ENCODE measurements around the gene FPR2.
"Not testable (repeated sequence)": the region's sequence is repeated elsewhere in the genome, so short reads cannot be mapped to it uniquely, and the experiment has no call there.

FPR2 gene

DNA sequence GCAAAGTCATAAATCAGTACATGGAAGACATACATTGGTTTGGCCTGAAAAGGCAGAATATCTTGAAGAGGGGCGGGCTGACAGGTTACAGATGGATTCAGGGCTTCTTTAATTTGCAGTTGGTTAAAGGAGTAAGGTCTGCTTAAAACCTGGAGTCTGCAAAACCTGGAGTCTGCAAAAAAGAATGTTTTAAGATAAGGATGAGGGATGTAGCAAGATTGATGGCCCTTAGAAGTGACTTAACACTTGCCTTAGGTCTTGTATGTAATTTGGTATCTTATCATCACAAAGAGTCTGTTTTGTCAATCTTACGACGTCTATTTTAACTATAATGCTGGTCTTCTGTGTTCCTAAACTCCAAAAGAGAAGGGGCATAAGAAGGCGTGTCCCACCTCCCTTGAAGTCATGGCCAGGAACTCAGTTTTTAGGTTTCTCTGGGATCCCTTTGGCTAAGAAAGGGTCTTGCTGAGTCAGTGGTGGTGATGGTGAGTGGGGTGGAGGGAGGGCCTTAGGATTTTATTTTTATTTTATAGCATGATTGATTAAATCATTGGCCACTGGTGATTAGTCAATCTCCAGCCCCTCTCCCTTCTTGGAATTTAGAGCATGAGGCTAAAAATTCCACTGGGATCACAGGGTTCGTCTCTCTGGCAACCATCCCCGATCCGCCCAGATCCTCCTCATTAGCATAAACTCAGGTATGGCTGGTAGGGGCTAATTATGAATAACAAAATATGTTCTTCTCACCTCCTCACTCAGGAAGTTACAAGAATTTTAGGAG lies 27.0 kb upstream of the FPR2 start:
- H3K27ac Mint-ChIP-seq, result no peak overlapping the region
- peaks cover 3% of the 10 kb centered on the region for H3K36me3 Mint-ChIP-seq
- H3K4me3 Mint-ChIP-seq, result no peak overlapping the region
- H3K9me3 Mint-ChIP-seq, result peaks cover 2% of the 10 kb centered on the region
- no peaks in the 10 kb centered on the region for H3K4me1 Mint-ChIP-seq
- H3K27me3 Mint-ChIP-seq, result peaks cover 10% of the 10 kb centered on the region

DNA sequence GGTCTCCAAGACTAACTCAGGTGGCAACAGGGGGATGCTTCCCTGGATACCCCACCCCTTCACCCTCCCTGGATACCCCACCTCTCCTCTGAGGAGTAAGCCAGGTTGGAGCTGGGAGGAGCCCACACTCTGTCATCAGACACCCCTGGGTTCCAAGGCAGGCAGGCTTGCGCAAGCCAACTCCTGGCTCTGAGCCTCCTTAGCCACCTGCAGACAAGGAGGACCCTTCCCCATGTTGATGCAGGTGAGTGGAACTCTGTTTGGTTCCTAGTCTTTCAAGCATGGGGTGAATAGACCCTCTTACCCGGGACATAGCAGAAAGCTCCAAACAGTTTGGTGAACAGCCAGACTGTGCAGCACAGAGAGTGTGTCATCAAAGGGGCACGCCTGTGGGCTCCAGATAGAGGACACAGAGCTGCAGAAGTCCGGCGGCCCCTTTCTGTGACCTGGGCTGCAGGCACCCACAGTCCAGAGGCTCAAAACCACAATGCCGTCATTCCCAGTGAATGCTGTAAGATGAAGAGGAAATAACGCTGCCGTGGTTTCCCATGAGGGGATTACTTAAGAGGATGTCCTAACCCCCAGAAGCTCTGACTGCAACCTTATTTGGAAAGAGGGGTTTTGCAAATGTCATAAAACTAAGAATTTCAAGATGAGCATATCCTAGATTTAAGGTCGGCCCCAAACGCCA lies 25.1 kb upstream of the FPR2 start:
- Mint-ChIP-seq H3K4me1 (no peaks in the 10 kb centered on the region), H3K36me3 (peaks cover 2% of the 10 kb centered on the region), H3K27me3 (peaks cover 10% of the 10 kb centered on the region), H3K9me3 (no peaks in the 10 kb centered on the region), H3K27ac (no peak overlapping the region), H3K4me3 (no peak overlapping the region)

DNA sequence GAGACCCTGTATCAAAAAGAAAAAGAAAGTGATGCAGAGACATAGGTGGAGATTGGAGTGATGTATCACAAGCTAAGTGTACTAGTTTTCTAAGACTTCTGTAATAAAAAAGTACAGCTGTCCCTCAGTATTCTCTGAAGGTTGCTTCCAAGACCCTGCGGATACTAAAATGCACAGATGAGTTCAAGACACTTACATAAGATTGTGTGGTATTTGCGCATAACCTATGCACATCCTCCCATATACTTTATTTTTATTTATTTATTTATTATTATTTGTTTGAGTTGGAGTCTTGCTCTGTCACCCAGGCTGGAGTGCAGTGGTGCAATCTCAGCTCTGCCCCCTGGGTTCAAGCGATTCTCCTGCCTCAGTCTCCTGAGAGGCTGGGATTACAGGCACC lies 23.6 kb upstream of the FPR2 start:
- Mint-ChIP-seq H3K27me3 (peaks cover 6% of the 10 kb centered on the region), H3K4me1 (no peaks in the 10 kb centered on the region), H3K27ac (no peak overlapping the region), H3K4me3 (no peak overlapping the region), H3K36me3 (no peaks in the 10 kb centered on the region), H3K9me3 (no peaks in the 10 kb centered on the region)

DNA sequence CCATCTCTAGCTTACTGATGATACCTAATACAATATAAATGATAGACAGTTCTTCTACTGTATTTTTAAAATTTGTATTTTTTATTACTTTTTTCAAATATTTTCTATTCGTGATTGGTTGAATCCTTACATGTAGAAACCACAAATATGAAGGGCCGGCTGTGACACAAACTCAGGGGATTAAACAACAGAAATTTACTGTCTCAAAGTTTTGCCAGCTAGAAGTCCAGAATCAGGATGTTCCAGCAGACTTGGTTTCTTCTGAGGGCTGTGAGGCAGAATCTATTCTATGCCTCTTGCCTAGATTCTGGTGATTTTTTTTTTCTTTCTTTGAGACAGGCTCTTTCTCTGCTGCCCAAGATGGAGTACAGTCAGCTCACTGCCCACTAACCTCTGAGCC lies 23.1 kb upstream of the FPR2 start:
- Mint-ChIP-seq H3K4me3 (no peak overlapping the region), H3K4me1 (no peaks in the 10 kb centered on the region), H3K27ac (no peak overlapping the region), H3K36me3 (no peaks in the 10 kb centered on the region), H3K9me3 (no peaks in the 10 kb centered on the region), H3K27me3 (peaks cover 4% of the 10 kb centered on the region)

DNA sequence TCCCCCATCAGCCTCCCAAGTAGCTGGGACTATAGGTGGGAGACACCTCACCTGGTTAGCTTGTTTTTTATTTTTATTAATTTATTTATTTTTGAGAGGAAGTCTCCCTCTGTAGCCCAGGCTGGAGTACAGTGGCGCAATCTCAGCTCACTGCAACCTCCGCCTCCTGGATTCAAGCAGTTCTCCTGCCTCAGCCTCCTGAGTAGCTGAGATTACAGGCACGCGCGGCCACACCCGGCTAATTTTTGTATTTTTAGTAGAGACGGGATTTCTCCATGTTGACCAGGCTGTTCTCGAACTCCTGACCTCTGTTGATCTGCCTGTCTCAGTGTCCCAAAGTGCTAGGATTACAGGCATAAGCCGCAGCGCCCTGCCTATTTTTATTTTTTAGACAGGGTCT lies 22.5 kb upstream of the FPR2 start:
- H3K4me1 Mint-ChIP-seq, H3K36me3 Mint-ChIP-seq, H3K27ac Mint-ChIP-seq, H3K4me3 Mint-ChIP-seq, H3K9me3 Mint-ChIP-seq, H3K27me3 Mint-ChIP-seq: not testable (repeated sequence)

DNA sequence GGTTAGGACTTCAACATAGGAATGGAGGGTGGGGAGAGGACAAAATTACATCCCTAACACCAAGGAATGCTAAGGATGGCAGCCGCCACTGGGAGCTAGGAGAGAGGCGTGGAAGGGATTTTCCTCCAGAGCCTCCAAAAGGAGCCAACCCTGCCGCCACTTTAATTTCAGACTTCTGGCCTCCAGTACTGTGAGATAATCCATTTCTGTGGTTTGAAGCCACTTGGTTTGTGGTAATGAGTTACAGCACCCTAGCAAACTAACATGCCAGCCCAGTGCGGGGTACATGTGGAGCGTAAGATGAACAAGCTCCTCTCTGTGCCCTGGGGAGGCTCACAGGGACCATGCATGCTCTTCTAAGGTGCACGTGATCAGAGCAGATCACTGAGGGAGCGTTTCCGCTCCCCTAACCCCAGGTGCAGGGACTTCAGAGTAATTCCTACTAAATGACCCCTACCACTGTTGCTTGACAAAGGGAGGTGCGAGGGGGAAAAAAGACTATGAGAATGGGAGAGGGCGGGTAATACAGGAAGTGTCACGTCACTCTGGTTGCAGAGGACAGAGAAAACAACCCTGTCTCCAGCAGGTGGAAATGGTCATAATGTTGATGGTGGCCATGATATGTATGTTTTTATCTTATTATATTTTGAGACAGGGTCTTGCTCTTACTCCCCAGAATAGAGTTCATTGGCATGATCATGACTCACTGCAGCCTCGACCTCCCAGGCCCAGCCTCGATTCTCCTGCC lies 21.3 kb upstream of the FPR2 start:
- H3K9me3 Mint-ChIP-seq, result no peaks in the 10 kb centered on the region
- peaks cover 6% of the 10 kb centered on the region for H3K27me3 Mint-ChIP-seq
- H3K27ac Mint-ChIP-seq, result no peak overlapping the region

DNA sequence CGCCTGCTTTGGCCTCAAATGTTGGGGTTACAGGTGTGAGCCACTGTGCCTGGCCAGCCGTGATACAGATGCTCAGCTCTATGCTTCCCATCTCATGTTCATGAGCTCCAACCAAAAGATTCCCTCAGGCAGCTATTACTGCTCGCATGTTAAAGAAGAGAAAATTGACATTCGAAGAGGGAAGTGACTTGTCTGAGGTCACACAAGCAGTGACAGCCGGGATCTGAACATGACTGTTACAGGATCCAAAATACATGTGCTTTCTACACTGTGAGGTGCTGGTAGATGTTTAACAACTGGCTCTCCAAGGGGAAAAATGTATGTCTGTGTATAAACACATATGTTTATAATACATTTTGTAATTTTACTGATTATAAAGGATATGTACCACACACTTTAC lies 20.6 kb upstream of the FPR2 start:
- no peaks in the 10 kb centered on the region for H3K36me3 Mint-ChIP-seq
- H3K4me3 Mint-ChIP-seq, result no peak overlapping the region
- no peak overlapping the region for H3K27ac Mint-ChIP-seq
- H3K9me3 Mint-ChIP-seq, result no peaks in the 10 kb centered on the region
- H3K4me1 Mint-ChIP-seq, result no peaks in the 10 kb centered on the region
- H3K27me3 Mint-ChIP-seq, result peaks cover 5% of the 10 kb centered on the region

More for the DNA sequence above, 21.3 kb upstream of the FPR2 start:
- no peaks in the 10 kb centered on the region for H3K4me1 Mint-ChIP-seq
- H3K4me3 Mint-ChIP-seq, result no peak overlapping the region
- H3K36me3 Mint-ChIP-seq, result no peaks in the 10 kb centered on the region

DNA sequence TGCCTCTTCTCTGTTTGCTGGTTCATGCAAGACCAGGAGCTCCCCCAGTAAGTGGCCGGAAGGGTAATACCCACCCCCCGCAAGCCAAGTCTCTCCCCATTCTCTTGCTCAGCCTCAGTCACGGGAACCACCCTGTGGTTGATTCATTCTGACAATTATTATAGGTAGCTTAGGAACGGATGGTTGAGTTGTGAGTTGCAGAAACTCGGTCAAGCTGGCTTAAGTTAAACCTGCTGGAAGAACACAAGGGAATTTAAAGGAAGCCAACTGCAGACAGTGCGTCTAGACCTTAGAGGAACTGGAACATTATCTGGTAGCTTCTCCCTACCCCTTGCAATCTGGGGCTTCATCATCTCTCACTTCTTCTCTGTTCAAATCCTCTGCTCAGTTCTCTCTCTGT lies 18.2 kb upstream of the FPR2 start:
- Mint-ChIP-seq H3K4me1 (no peaks in the 10 kb centered on the region), H3K27me3 (peaks cover 6% of the 10 kb centered on the region), H3K4me3 (no peak overlapping the region), H3K27ac (no peak overlapping the region), H3K9me3 (no peaks in the 10 kb centered on the region), H3K36me3 (no peaks in the 10 kb centered on the region)

DNA sequence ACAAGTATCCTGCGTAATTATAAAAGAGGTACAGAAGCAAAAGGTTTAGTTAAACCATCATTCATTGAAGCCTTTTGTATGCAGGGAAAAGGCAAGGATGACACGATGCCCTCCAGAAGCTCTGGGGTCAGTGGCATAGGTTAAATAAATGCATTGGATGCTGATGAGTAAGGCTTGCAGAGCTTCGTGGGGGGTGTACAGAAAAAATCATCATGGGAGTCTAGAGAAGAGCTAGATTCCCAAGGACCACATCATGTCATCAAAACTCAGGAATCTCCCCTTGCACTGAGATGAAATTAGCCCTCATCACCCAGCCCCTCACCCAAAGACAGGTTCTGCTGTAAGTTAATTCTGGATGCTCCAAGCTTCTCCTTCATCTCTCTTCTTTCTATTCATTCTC lies 17.6 kb upstream of the FPR2 start:
- Mint-ChIP-seq H3K27ac (no peak overlapping the region), H3K36me3 (no peaks in the 10 kb centered on the region), H3K9me3 (no peaks in the 10 kb centered on the region), H3K4me3 (no peak overlapping the region), H3K4me1 (no peaks in the 10 kb centered on the region), H3K27me3 (peaks cover 6% of the 10 kb centered on the region)

DNA sequence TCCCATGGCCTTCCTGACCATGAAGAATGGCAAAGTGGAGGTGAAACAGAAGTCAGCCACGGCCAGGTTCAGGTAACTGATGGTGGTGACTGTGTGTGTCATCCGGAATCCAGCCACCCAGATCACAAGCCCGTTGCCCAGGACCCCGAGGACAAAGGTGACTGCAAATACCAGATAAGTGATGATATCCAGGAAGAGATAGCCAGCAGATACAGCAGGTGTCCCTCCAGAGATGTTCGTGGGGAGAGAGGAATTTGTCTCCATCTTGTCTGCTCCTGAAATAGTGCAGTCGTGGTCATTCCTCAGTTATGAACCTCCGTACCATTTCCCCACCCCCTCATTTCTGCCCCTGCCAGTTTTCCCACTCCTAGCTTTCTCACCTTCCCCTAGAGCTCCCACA lies 14.2 kb upstream of the FPR2 start:
- no peak overlapping the region for H3K4me3 Mint-ChIP-seq
- no peaks in the 10 kb centered on the region for H3K4me1 Mint-ChIP-seq
- peaks cover 8% of the 10 kb centered on the region for H3K27me3 Mint-ChIP-seq
- peaks cover 1% of the 10 kb centered on the region for H3K36me3 Mint-ChIP-seq
- H3K9me3 Mint-ChIP-seq, result no peaks in the 10 kb centered on the region
- no peak overlapping the region for H3K27ac Mint-ChIP-seq

DNA sequence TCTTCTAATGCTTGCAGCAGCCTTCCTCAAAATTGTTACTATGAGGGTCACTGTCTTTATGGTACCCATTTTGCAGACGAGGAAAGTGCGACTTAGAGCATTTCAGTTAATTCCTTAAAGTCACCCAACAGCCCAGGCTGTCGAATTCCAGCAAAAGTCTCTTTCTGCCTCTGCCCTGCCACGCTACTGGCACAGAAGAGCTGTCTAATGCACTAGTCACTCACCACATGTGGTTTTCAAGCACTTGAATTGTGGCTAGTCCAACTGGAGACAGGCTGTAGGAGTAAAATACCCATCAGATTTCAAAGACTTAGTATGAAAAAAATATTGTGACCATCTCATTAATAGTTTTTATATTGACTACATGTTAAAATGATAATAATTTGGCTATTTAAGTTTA lies 11.0 kb upstream of the FPR2 start:
- Mint-ChIP-seq H3K27me3 (peaks cover 9% of the 10 kb centered on the region), H3K9me3 (no peaks in the 10 kb centered on the region), H3K36me3 (peaks cover 1% of the 10 kb centered on the region), H3K27ac (no peak overlapping the region), H3K4me3 (no peak overlapping the region), H3K4me1 (no peaks in the 10 kb centered on the region)

DNA sequence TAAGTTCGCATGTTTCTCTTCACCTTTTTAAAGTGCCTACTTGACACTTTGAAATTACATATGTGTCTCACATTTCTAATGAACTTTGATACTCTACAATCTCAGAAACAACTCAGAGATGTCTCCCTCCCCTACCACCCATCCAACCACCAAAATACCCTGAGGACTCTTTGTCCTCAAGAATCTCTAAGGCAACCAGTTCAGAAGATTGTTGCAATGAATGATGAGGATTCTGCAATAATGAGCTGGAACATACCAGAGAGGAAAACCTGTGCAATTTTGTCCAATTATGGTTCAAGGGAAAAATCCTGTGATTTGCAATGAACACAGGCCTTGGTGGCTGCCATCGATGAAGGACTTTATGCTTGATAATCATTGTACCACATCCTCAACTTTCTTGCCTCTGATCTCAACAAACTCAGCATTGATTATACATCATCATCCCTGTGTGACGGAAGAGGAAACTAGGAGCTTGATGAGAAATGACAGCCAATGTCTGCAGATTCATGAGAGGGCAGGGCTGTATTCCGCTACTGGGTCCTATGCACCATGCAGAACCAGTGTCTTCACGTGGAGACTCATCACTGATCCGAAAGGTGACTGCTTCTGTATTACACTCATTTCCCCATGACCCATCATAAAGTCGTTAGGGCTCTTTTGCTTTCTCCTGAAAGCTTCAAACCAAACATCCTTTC lies 10.4 kb upstream of the FPR2 start:
- H3K4me3 Mint-ChIP-seq, result no peak overlapping the region

DNA sequence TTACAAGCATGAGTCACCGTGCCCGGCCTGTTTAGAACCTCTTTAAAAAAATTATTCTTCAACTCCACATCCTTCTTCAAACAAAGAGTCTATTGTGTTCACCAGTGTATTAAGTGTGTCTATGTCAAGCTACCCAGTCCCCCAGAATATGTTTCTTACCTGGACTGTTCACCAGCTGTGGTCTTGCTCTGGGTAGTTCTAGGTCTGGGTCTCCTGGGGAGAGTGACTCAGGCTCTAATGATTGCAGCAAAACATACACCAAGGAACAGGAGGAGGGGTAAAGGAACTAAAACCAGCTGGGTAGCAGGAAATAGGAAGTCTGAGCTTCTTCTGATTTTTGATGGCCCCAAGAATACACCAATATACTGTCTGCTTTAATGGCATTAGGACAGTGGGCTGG lies 9.3 kb upstream of the FPR2 start, which contains the start of gene FPR1:
Gene FPR1 (minus strand): TSS at position 224 of the 400 bp plus-strand sequence. CDS start 4,884 bp downstream, outside the sequence.
- H3K4me3 Mint-ChIP-seq, result no peak within 1 kb of the TSS

More for the DNA sequence above, 10.4 kb upstream of the FPR2 start:
- H3K27ac Mint-ChIP-seq, result no peak overlapping the region
- peaks cover 1% of the 10 kb centered on the region for H3K36me3 Mint-ChIP-seq
- peaks cover 3% of the 10 kb centered on the region for H3K9me3 Mint-ChIP-seq
- H3K27me3 Mint-ChIP-seq, result peaks cover 6% of the 10 kb centered on the region
- H3K4me1 Mint-ChIP-seq, result no peaks in the 10 kb centered on the region

DNA sequence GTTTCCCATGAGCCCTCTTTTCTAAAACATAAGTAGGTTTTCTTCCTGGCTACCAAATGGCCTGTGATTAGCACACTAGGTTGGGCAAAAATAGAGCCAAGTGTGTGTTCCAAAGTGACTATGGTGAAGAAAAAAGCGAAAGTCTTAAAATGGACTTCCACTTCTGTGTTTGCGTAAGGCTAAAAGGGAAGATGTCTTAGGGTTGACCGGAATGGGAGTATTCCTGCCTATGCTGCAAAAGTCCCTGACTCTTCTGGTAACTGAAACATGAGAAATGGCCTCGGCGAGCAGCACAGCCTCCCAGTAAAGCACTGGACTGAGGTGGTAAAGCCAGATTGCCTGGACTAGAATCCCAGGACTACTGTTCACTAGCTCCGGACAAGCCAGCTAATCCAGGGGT lies 6.9 kb upstream of the FPR2 start:
- no peak overlapping the region for H3K27ac Mint-ChIP-seq
- peaks cover under 1% of the 10 kb centered on the region for H3K36me3 Mint-ChIP-seq
- peaks cover 6% of the 10 kb centered on the region for H3K27me3 Mint-ChIP-seq
- no peak overlapping the region for H3K4me3 Mint-ChIP-seq
- no peaks in the 10 kb centered on the region for H3K4me1 Mint-ChIP-seq
- peaks cover 6% of the 10 kb centered on the region for H3K9me3 Mint-ChIP-seq

More for the DNA sequence above, 9.3 kb upstream of the FPR2 start, which contains the start of gene FPR1:
- Mint-ChIP-seq H3K4me1 (no peaks in the 10 kb centered on the region), H3K27me3 (peaks cover 5% of the 10 kb centered on the region), H3K9me3 (peaks cover 6% of the 10 kb centered on the region), H3K27ac (no peak within 1 kb of the TSS), H3K36me3 (peaks cover 1% of the 10 kb centered on the region)

DNA sequence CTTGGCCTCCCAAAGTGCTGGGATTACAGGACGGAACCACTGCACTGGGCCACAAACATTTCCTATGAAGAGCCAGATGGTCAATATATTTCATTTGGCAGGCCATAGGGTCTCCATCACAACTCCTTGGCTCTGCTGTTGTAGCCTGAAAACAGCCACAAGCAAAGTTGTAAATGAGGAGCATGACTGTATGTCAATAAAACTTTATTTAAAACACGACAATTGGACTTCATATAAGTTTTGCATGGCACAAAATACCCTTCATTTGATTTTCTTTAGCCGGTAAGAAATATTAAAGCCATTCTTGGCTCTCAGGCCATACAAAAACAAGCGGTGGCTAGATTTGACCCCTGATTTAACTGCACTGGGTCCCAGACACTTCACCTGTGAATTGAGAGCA lies 6.2 kb upstream of the FPR2 start:
- peaks cover 4% of the 10 kb centered on the region for H3K27me3 Mint-ChIP-seq
- H3K9me3 Mint-ChIP-seq, result peaks cover 6% of the 10 kb centered on the region
- H3K27ac Mint-ChIP-seq, result no peak overlapping the region
- H3K4me1 Mint-ChIP-seq, result no peaks in the 10 kb centered on the region
- no peak overlapping the region for H3K4me3 Mint-ChIP-seq
- H3K36me3 Mint-ChIP-seq, result no peaks in the 10 kb centered on the region

Data from activated naive CD4-positive, alpha-beta T cell treated with anti-CD3 and anti-CD28 coated beads, Interleukin-2, amount 50 U/mL, for 24 hours (primary cell).